HG03439 (cell line): ENCODE results near the gene TPRX1.
"Not testable (repeated sequence)": the region's sequence is repeated elsewhere in the genome, so short reads cannot be mapped to it uniquely, and the experiment has no call there.

ENCODE experiments used
- ATAC-seq: cut with Tn5 transposase; IDR thresholded peaks from one replicate; pipeline ENCODE4 v1.9.1; 2021; ENCODE audit warnings: mild to moderate bottlenecking, moderate library complexity; ENCODE audit not compliant: unreplicated experiment

The TPRX1 gene

GRCh38 chr19:47769534-47769933 lies 34.8 kb downstream of the TPRX1 start:
- no peak for ATAC-seq

GRCh38 chr19:47768604-47769003 lies 35.7 kb downstream of the TPRX1 start:
- no peak for ATAC-seq

- ATAC-seq = no peak
These were observed 37.0 kb downstream of the TPRX1 start for GRCh38 chr19:47767349-47767748.

- no peak for ATAC-seq
These were observed 37.7 kb downstream of the TPRX1 start for GRCh38 chr19:47766670-47767069.

- ATAC-seq = no peak
These were observed 38.1 kb downstream of the TPRX1 start for GRCh38 chr19:47766359-47766620.

- ATAC-seq = no peak
These were observed 38.6 kb downstream of the TPRX1 start for GRCh38 chr19:47765523-47766358.

- not testable (repeated sequence) for ATAC-seq
These were observed 39.6 kb downstream of the TPRX1 start for GRCh38 chr19:47764705-47765104.

- ATAC-seq = no peak
These were observed 41.6 kb downstream of the TPRX1 start for GRCh38 chr19:47762615-47763308.

GRCh38 chr19:47762151-47762550 lies 42.2 kb downstream of the TPRX1 start:
- ATAC-seq = no peak

GRCh38 chr19:47761566-47761965 lies 42.8 kb downstream of the TPRX1 start:
- ATAC-seq = no peak

GRCh38 chr19:47760632-47760999 lies 43.7 kb downstream of the TPRX1 start:
- no peak for ATAC-seq

GRCh38 chr19:47758443-47758804 lies 45.9 kb downstream of the TPRX1 start:
- no peak for ATAC-seq

- ATAC-seq = no peak
These were observed 46.5 kb downstream of the TPRX1 start for GRCh38 chr19:47757617-47758442.

- no peak for ATAC-seq
These were observed 47.3 kb downstream of the TPRX1 start for GRCh38 chr19:47756953-47757608.

GRCh38 chr19:47756627-47756929 lies 47.8 kb downstream of the TPRX1 start:
- no peak for ATAC-seq

GRCh38 chr19:47755762-47756626 lies 48.4 kb downstream of the TPRX1 start:
- no peak for ATAC-seq

- ATAC-seq = no peak
These were observed 49.1 kb downstream of the TPRX1 start for GRCh38 chr19:47755065-47755761.

GRCh38 chr19:47754206-47755064 lies 49.9 kb downstream of the TPRX1 start:
- no peak for ATAC-seq
